Heart left ventricle (tissue), 16 donors: ENCODE measurements around the gene SENP5. TPM values are rescaled to one million over a fixed set of nuclear protein-coding genes. Genes with fewer than 3 reads are reported as not detected.
A peak's percentile ranks its signal among the peaks of the same experiment; 100 is the strongest.

Source experiments
- ATAC-seq, 4 donors: fragments of 200-7000 bp; cut with Tn5 transposase; one replicate each; pipeline ENCODE4 v1.9.1; 2020 to 2022; ENCODE audit warnings: moderate library complexity in 4 of 4, mild to moderate bottlenecking in 3 of 4, moderate number of reproducible peaks in 1 of 4
- DNase-seq, 5 donors: peaks; one replicate each; pipeline ENCODE4 v3.0.0-alpha.2; 2020
- H3K27ac ChIP-seq, 12 donors: fragments of 200-600 bp; sonication (generic) in 4 of 12; one replicate each; pipeline versions ENCODE4 v1.5.0 to v1.8.0; 2016 to 2022; ENCODE audit warnings: mild to moderate bottlenecking in 2 of 12
- H3K27me3 ChIP-seq, 9 donors: fragments of 200-600 bp; sonication (generic) in 2 of 9; one replicate each; pipeline versions ENCODE4 v1.5.1 to v1.8.0; 2016 to 2022; ENCODE audit warnings: mild to moderate bottlenecking in 3 of 9
- H3K36me3 ChIP-seq, 9 donors: fragments of 200-600 bp; sonication (generic) in 2 of 9; one replicate each; pipeline versions ENCODE4 v1.5.0 to v1.8.0; 2018 to 2022; ENCODE audit warnings: mild to moderate bottlenecking in 2 of 9
- H3K4me1 ChIP-seq, 12 donors: fragments of 200-600 bp; sonication (generic) in 4 of 12; one replicate each; pipeline versions ENCODE4 v1.5.0 to v1.8.0; 2016 to 2022; ENCODE audit warnings: mild to moderate bottlenecking in 3 of 12
- H3K4me3 ChIP-seq, 12 donors: fragments of 200-600 bp; sonication (generic) in 4 of 12; one replicate each; pipeline versions ENCODE4 v1.5.0 to v1.8.0; 2017 to 2022; ENCODE audit warnings: mild to moderate bottlenecking in 9 of 12, moderate library complexity in 4 of 12
- H3K9me3 ChIP-seq, 12 donors: fragments of 200-600 bp; sonication (generic) in 4 of 12; one replicate each; pipeline versions ENCODE4 v1.5.0 to v1.8.0; 2016 to 2022; ENCODE audit warnings: mild to moderate bottlenecking in 1 of 12
- CTCF ChIP-seq, 12 donors: fragments of 200-600 bp; sonication (generic) in 4 of 12; IDR thresholded peaks; one replicate each; pipeline versions ENCODE4 v1.5.0 to v1.8.0; 2018 to 2022; ENCODE audit warnings: antibody characterized with exemption in 12 of 12, mild to moderate bottlenecking in 5 of 12
- POLR2A ChIP-seq, 2 donors: fragments of 450-650 bp; IDR thresholded peaks; one replicate each; pipeline ENCODE4 v1.6.1; 2017; ENCODE audit warnings: antibody characterized with exemption in 2 of 2, mild to moderate bottlenecking in 2 of 2, moderate library complexity in 2 of 2
- WGBS, 4 donors: extraction: QIAGEN DNeasy Blood & Tissue Kit in 2 of 4; methylation state at CpG; one replicate each; pipeline versions ENCODE4 v1.1.5 to v1.1.7; 2013 to 2018; 5-methylcytosine and 5-hydroxymethylcytosine counted together
- intact Hi-C, 10 donors: fragments of 100-400 bp; cut with DNase I; formaldehyde crosslinking; loops; one replicate each; pipeline versions ENCODE4 v1.11.1 to v1.14.2; 2022
- polyA plus RNA-seq, 2 donors: library from polyadenylated mRNA; stranded (reverse); fragments of 200-250 nt; gene quantifications; one replicate each; pipeline ENCODE4 v1.2.3, GENCODE V29; 2013
- total RNA-seq, 9 donors: library from RNA; depleted of rRNA in 2 of 9; stranded (reverse); fragments of >200 nt in 2 of 9; fragmentation: NEBNext Ultra II Directional in 3 of 9; extraction: Animal tissue kit (Norgen Biotek cat#: 25700) in 3 of 9; gene quantifications; one replicate each; pipeline versions ENCODE4 v1.1.0 to v1.2.4, GENCODE V29; 2016 to 2023
- donor health status: ischemic (EF 13 %, LVEDD 7.1; RV severe dilation, severe dysfunction).
- donor health status: healthy with polysubstance abuse.
- donor health status: DM: no; HTN: yes; CAD: no.
- donor health status: DM: no; HTN: no; CAD: no.
- donor health status: ischemic (EF 25% LVEDD 6.9; RV normal size, moderate dysfunction).
- donor health status: ischemic (EF 25% LVEDD 5.7; RV mildly dilated, moderate dysfunction).
- donor health status: healthy.
- donor health status: DM: yes; HTN: yes; CAD: no.
- donor health status: ischemic (EF 35%, LVEDD 5.7; RV mildly dilated, moderate dysfunction).
- donor health status: nonischemic (EF 11% LVEDD 7.7; RV severe dilation, severe dysfunction).
- donor health status: DM: yes; HTN: yes; CAD: no.
- donor health status: PGD.
- donor health status: ischemic (EF 29% LVEDD 5.4; RV normal size, mild dysfunction).
- donor health status: nonischemic (EF 23%, LVEDD 6.1; RV moderate dilation, normal function).

The SENP5 gene
- total and polyA plus RNA-seq, 11 donors: 7.0 to 28.5 (median 22.0) TPM

DNA sequence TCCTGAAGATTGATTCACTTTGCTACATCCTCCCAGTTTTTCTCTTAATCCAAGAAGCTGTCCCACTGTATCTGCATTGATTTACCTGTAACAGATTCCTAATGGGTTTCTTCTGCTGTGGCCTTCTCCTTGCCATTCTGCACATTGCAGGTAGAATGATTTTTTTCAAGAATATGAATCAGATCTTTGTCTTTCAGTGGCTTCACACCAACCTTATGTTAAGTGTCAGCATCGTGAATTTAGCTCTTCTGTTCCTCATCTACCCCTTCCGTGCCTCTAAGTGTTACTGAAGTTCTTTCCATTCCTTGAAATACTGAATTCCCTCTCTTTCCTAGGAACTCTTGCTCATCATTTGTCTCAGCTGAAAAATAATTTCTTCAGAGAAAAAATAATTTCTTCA lies 7.5 kb downstream of the SENP5 start:
- DNase-seq (no peak), ATAC-seq (no peak)
- Histone ChIP-seq H3K27me3 (no peaks in the 10 kb centered on the region), H3K36me3 (peaks cover 0 to 10% (median 0%) of the 10 kb centered on the region in 9 donors), H3K9me3 (no peaks in the 10 kb centered on the region), H3K4me3 (no peak overlapping the region), H3K4me1 (peaks cover 0 to 32% (median 8%) of the 10 kb centered on the region in 12 donors), H3K27ac (no peak overlapping the region)
- no peak for TF ChIP-seq CTCF (IDR thresholded peaks at IDR 0.05)
- TF ChIP-seq POLR2A (IDR thresholded peaks at IDR 0.05): no peak
- intact Hi-C loops: no loop called here
- 79 to 82% (median 81%) methylated on average over 2 of the region's 2 CpGs for WGBS, 4 donors

- H3K27ac ChIP-seq: no peak overlapping the region
- no peak for ATAC-seq
These were observed 15.6 kb downstream of the SENP5 start for GRCh38 chr3:196883361-196883760.

DNA sequence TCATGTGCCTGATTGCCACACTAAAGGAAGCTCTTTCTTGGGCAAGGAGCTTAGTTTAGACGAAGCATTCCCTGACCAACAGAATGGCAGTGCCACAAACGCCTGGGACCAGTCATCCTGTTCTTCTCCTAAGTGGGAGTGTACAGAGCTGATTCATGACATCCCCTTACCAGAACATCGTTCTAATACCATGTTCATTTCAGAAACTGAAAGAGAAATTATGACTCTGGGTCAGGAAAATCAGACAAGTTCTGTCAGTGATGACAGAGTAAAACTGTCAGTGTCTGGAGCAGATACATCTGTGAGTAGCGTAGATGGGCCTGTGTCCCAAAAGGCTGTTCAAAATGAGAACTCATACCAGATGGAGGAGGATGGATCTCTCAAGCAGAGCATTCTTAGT lies 18.4 kb downstream of the SENP5 start:
- peak in 1 of 4 donors; percentile 36 for ATAC-seq
- 58 to 78% (median 68%) methylated on average over 4 of the region's 4 CpGs for WGBS, 4 donors
- Histone ChIP-seq H3K4me3 (no peak overlapping the region), H3K9me3 (no peaks in the 10 kb centered on the region), H3K36me3 (peaks cover 0 to 48% (median 24%) of the 10 kb centered on the region in 9 donors), H3K27ac (peak overlapping the region in 1 of 12 donors; percentile 2), H3K4me1 (peaks cover 0 to 23% (median 7%) of the 10 kb centered on the region in 12 donors), H3K27me3 (no peaks in the 10 kb centered on the region)
- TF ChIP-seq CTCF (IDR thresholded peaks at IDR 0.05) (no peak), POLR2A (IDR thresholded peaks at IDR 0.05) (no peak)
- intact Hi-C loops: no loop called here
- DNase-seq: no peak

More at GRCh38 chr3:196883361-196883760, 15.6 kb downstream of the SENP5 start:
- H3K9me3 ChIP-seq: no peaks in the 10 kb centered on the region
- WGBS, 4 donors: 76 to 80% (median 79%) methylated on average over 4 of the region's 4 CpGs
- H3K27me3 ChIP-seq: no peaks in the 10 kb centered on the region
- peaks cover 0 to 54% (median 24%) of the 10 kb centered on the region in 9 donors for H3K36me3 ChIP-seq
- intact Hi-C loops: no loop called here
- TF ChIP-seq CTCF (IDR thresholded peaks at IDR 0.05): no peak
- no peak for TF ChIP-seq POLR2A (IDR thresholded peaks at IDR 0.05)
- H3K4me3 ChIP-seq: no peak overlapping the region
- H3K4me1 ChIP-seq: peaks cover 0 to 23% (median 2%) of the 10 kb centered on the region in 12 donors
- no peak for DNase-seq

DNA sequence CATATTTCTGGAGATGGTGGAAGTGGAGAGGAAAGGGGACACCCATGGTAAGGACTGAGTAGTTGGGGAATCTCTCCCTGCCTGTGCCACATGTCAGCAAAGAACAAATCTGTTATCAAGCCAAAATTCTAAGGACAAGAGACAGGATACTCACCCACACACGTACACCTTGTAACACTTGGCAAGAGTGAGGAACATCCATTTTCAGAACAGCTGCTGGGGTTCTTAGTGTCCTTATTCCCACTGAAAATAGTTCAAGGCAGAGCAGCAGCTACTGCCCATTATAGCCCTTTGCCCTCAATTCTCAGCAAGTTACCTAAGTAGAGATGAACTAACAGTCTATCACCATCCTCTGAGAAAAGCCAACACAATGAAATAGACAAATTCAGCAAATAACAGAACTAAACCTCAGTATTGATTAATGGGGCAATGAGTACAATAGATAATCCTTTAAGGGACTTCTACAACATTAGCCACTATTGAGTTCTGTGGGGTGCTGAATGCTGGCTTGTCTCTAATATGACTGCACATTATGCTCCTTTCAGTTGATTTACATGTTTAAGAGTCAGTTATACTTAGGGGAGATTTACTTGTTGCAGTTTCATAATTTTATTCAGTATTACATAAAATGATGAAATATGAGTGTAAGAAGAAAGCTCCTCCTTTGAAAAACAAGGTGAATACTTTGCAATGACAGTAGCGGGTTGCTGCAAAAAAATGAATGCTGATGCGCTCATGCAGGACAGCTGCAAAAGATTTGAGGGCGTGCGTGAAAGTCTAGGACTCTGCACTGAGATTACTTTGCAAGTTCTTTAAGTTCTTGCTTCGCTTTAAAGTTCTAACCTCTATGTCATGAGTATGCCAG lies 22.4 kb downstream of the SENP5 start:
- no peak overlapping the region for H3K27ac ChIP-seq
- no peaks in the 10 kb centered on the region for H3K9me3 ChIP-seq
- DNase-seq (no peak), ATAC-seq (peak in 1 of 4 donors; percentile 57)
- H3K4me3 ChIP-seq: no peak overlapping the region
- no peaks in the 10 kb centered on the region for H3K27me3 ChIP-seq
- intact Hi-C loops: no loop called here
- TF ChIP-seq CTCF (IDR thresholded peaks at IDR 0.05) (no peak), POLR2A (IDR thresholded peaks at IDR 0.05) (no peak)
- H3K36me3 ChIP-seq: peaks cover 0 to 44% (median 28%) of the 10 kb centered on the region in 9 donors
- 82 to 88% (median 85%) methylated on average over 6 of the region's 6 CpGs for WGBS, 4 donors
- H3K4me1 ChIP-seq: peaks cover 0 to 22% (median 8%) of the 10 kb centered on the region in 12 donors
